GM19463 (cell line): Measurements from ENCODE around the gene BAIAP2.
"Not testable (repeated sequence)": the region's sequence is repeated elsewhere in the genome, so short reads cannot be mapped to it uniquely, and the experiment has no call there.

Experiments
- ATAC-seq: cut with Tn5 transposase; IDR thresholded peaks from one replicate; pipeline ENCODE4 v1.9.1; 2021; ENCODE audit warnings: mild to moderate bottlenecking, moderate library complexity; ENCODE audit not compliant: unreplicated experiment

Gene BAIAP2

DNA sequence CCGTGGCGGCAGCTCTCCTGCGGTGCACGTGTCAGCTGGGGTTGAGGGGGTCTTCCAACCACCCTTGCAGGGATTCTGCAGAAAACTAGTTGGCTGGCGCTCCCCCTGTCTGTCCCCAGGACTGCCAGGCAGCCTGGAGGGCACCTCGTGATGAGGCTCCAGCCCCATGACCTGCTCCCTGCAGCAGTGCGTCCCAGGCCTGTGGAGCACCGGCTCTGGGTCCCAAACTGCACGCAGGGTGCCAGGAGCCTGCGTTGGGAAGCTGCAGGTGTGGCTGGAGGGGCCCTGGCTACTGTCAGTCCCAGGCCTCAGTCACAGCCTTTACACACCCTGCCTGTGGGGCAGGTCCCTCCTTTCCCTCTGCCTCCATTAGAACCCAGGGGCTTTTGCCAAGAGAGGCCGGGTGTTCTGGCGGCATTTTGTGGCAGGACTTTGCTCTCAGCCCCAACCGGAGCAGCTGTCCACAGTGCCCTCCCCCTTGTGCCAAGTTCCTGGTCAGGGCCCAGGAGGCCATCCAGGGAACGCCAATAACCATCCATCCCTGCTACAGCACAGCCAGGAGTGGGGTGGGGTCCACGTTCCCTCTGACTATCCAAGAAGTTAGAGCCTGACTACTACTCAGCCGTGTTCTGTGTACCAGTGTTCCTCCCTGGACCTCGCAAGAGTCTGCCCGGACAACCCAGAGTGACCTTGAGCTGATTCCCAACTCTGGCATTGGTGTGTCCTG is 34.2 kb upstream of the BAIAP2 start:
- ATAC-seq = no peak

DNA sequence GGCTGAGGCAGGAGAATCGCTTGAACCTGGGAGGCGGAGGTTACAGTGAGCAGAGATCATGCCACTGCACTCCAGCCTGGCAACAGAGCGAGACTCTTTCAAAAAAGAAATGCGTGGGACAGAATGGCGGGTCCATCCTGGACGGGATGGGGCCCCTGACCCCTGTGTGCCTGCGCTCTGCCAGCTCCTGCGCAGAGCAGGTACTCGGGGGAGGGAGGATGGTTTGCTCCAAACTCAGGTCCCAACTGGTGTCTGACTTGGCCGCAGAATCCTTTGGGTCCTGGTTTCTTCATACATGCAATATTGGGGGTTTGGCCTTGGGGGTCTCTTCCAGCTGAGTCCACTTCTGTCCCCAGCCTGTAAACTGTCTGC is 33.0 kb upstream of the BAIAP2 start:
- no peak for ATAC-seq

DNA sequence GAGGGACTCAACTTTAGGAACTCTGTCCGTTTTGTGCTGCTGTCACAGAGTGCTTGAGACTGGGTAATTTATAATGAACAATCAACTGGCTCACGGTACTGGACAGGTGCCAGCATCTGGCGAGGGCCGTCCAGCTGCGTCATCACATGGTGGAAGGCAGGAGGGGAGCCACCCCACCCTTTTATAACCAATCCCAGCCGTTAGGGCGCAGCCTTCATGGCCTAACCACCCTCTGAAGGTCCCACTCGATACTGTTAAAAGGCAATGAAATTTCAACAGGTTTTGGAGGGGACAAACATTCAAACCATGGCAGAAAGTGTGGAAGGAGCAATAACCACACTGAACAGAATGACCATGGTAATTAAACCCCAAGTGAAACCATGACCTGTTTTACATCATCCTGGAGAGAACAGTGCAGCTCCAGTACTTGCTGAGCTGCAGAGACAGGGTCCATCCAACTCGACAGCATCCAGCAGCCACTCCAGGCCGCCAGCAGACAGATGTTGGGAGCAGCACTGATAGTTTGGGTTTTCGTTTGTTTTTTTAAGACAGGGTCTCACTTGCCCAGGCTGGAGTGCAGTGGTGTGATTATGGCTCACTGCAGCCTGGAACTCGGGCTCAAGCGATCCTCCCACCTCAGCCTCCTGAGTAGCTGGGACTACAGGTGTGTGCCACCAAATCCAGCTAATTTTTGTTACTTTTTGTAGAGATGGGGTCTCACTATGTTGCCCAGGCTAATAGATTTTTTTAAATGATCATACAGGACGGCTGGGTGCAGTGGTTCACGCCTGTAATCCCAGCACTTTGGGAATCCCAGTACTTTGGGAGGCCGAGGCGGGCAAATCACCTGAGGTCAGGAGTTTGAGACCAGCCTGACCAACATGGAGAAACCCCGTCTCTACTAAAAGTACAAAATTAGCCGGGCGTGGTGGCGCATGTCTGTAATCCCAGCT is 32.3 kb upstream of the BAIAP2 start:
- no peak for ATAC-seq

GRCh38 chr17:81003711-81004475 is 31.1 kb upstream of the BAIAP2 start:
- ATAC-seq = no peak

GRCh38 chr17:81006891-81007290 is 28.1 kb upstream of the BAIAP2 start:
- no peak for ATAC-seq

- no peak for ATAC-seq
These were observed 26.8 kb upstream of the BAIAP2 start for GRCh38 chr17:81008140-81008539.

DNA sequence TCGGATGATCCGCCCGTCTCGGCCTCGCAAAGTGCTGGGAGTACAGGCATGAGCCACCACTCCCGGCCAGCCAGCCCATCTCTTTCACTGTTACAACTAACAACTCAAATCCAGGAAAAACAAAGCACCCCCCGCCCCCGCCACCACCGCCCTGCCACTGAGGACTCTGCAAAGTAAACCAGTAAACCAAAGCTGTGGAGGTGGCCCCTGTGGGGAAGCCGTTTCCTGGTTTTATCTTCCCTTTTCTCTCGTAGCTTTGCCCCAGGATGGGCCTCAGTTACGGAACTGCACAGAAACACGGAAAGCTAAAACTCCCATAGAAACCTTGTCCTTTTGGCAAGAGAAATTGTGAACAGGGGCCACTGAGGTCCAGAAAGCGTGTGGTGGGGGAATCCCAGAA is 25.8 kb upstream of the BAIAP2 start:
- no peak for ATAC-seq

DNA sequence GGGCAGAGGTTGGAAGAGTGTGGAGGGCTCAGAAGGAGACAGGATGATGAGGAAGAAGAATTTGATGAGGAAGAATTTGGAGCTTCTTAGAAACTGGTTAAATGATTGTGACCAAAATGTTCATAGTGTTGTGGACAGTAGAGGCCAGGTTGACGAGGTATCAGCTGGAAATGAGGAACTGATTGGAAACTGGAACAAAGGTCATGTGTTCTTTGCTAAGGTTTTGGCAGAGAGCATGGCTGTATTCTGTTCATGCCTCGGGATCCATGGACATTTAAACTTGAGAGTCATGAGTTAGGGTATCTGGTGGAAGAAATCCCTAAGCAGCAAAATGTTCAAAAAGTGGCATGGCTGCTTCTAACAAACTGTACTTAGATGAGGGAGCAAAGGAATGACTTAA is 24.0 kb upstream of the BAIAP2 start:
- ATAC-seq = no peak

- no peak for ATAC-seq
These were observed 23.0 kb upstream of the BAIAP2 start for GRCh38 chr17:81011951-81012350.

- no peak for ATAC-seq
These were observed 22.1 kb upstream of the BAIAP2 start for GRCh38 chr17:81012574-81013447.

DNA sequence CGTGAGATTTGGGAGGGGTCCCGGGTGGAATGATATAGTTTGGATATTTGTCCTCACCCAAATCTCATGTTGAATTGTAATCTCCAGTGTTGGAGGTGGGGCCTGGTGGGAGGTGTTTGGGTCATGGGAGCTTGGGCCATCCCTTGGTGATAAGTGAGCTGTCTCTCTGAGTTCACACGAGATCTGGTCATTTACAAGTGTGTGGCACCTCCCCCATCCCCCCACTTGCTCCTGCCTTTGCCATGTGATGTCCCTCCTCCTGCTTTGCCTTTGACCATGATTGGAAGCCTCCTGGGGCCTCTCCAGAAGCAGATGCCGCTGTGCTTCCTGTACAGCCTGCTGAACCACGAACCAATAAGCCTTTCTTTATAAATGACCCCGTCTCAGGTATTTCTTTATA is 21.3 kb upstream of the BAIAP2 start:
- ATAC-seq = no peak

- no peak for ATAC-seq
These were observed 19.8 kb upstream of the BAIAP2 start for GRCh38 chr17:81015136-81015535.

DNA sequence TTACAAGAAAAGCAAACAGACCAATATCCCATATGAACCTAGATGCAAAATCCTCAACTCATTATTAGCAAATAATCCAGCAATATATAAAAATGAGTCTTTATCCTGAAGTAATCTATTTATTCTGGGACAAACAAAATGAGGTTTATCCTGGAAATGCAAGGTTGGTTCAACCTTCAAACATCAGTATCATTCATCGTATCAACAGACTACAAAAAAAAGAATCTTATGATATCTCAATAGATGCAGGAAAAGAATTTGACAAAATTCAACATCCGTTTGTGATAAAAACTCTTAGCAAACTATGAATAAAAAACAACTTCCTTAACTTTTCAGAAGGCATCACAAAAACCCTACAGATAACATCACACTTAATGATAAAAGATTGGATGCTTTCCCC is 18.4 kb upstream of the BAIAP2 start:
- ATAC-seq = no peak

- not testable (repeated sequence) for ATAC-seq
These were observed 17.6 kb upstream of the BAIAP2 start for GRCh38 chr17:81017330-81017729.

GRCh38 chr17:81018044-81018802 is 16.7 kb upstream of the BAIAP2 start:
- ATAC-seq = no peak

GRCh38 chr17:81019563-81020442 is 15.1 kb upstream of the BAIAP2 start:
- ATAC-seq = no peak

DNA sequence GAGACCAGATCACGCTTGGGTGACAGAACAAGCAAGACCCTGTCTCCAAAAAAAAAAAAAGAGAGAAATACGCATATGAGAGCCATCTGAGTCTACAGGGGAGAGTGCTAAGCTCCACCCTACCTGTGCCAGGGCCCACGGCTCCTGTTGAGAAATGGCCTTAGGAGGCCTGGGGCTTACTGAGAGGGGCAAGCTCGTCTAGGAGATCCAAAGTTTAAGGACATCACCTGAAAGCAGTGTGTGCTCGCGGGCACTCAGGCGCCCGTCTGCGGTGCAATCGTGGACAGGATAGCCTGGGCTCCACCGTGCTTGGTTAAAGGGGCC is 14.5 kb upstream of the BAIAP2 start:
- no peak for ATAC-seq

DNA sequence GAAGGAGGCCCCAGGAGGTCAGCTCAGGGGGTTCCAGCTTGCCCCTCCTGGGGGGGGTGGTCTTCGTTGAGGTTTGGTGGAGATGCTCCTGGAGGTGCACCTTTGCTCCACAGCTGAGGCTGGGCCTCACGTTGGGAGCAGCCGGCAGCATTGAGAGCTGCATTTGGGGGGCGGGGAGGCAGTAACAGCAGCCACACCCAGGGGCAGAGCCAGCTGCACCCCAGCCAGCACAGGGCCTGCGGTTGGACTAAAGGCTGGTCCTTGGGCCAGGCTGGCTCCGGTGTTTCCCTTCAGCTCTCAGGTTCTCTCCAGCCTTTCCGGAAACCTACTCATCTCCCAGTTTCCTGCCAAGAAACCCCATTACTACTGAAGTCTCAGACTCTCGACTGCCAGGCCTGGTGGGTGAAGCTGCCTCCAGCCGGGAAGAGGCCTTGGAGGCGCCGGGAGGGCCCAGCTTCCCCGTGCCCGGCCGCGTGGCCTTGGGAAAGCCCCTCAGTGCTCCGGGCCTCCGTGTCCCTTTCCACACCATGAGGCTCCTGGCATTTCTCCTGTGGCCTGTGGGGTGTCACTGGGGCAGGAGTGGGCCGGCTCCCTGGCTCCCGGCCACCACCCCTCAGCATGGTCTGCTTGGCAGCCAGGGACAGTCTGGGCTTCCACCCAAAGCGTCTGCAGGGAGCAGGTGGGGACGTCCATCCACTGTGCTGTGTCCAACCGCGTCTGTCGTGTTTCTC is 14.0 kb upstream of the BAIAP2 start:
- no peak for ATAC-seq
